Measurements from ENCODE around the gene SFR1.

SFR1 gene

GRCh38 chr10:104121485-104122224, at the start of gene SFR1:
TSS of gene SFR1 (plus strand) at chr10:104122171. CDS start at chr10:104122184, 13 bp downstream.
- DNase-seq (ENCODE audit: low read depth in 2 of 2, low spot score in 1 of 2) = peak; percentile 96 to 98

GRCh38 chr10:104072786-104073185, 49.2 kb upstream of the SFR1 start:
- no peak for DNase-seq (ENCODE audit: low read depth in 2 of 2, low spot score in 1 of 2)

- DNase-seq (ENCODE audit: low read depth in 2 of 2, low spot score in 1 of 2) = no peak
Observed at GRCh38 chr10:104074505-104074904, 47.5 kb upstream of the SFR1 start.

- no peak for DNase-seq (ENCODE audit: low read depth in 2 of 2, low spot score in 1 of 2)
Observed at GRCh38 chr10:104076743-104077160, 45.2 kb upstream of the SFR1 start.

GRCh38 chr10:104077247-104077646, 44.7 kb upstream of the SFR1 start:
- no peak for DNase-seq (ENCODE audit: low read depth in 2 of 2, low spot score in 1 of 2)

GRCh38 chr10:104077663-104078151, 44.3 kb upstream of the SFR1 start:
- DNase-seq (ENCODE audit: low read depth in 2 of 2, low spot score in 1 of 2) = no peak

GRCh38 chr10:104080762-104081161, 41.2 kb upstream of the SFR1 start:
- no peak for DNase-seq (ENCODE audit: low read depth in 2 of 2, low spot score in 1 of 2)

- no peak for DNase-seq (ENCODE audit: low read depth in 2 of 2, low spot score in 1 of 2)
Observed at GRCh38 chr10:104081998-104082397, 40.0 kb upstream of the SFR1 start.

- no peak for DNase-seq (ENCODE audit: low read depth in 2 of 2, low spot score in 1 of 2)
Observed at GRCh38 chr10:104084482-104085142, 37.4 kb upstream of the SFR1 start.

GRCh38 chr10:104085801-104086400, 36.1 kb upstream of the SFR1 start, which contains the start of gene COL17A1:
TSS of gene COL17A1 (minus strand) at chr10:104085880. CDS start at chr10:104080673, 5,207 bp downstream.
- DNase-seq (ENCODE audit: low read depth in 2 of 2, low spot score in 1 of 2) = no peak

- no peak for DNase-seq (ENCODE audit: low read depth in 2 of 2, low spot score in 1 of 2)
Observed at GRCh38 chr10:104088239-104088638, 33.7 kb upstream of the SFR1 start.

- no peak for DNase-seq (ENCODE audit: low read depth in 2 of 2, low spot score in 1 of 2)
Observed at GRCh38 chr10:104089621-104090020, 32.4 kb upstream of the SFR1 start.

- no peak for DNase-seq (ENCODE audit: low read depth in 2 of 2, low spot score in 1 of 2)
Observed at GRCh38 chr10:104090611-104091010, 31.4 kb upstream of the SFR1 start.

- DNase-seq (ENCODE audit: low read depth in 2 of 2, low spot score in 1 of 2) = no peak
Observed at GRCh38 chr10:104092749-104093148, 29.2 kb upstream of the SFR1 start.

- DNase-seq (ENCODE audit: low read depth in 2 of 2, low spot score in 1 of 2) = no peak
Observed at GRCh38 chr10:104096692-104097091, 25.3 kb upstream of the SFR1 start.

GRCh38 chr10:104098358-104098925, 23.5 kb upstream of the SFR1 start:
- DNase-seq (ENCODE audit: low read depth in 2 of 2, low spot score in 1 of 2) = no peak

GRCh38 chr10:104099269-104099668, 22.7 kb upstream of the SFR1 start:
- DNase-seq (ENCODE audit: low read depth in 2 of 2, low spot score in 1 of 2) = no peak

GRCh38 chr10:104099941-104100340, 22.0 kb upstream of the SFR1 start:
- no peak for DNase-seq (ENCODE audit: low read depth in 2 of 2, low spot score in 1 of 2)

- no peak for DNase-seq (ENCODE audit: low read depth in 2 of 2, low spot score in 1 of 2)
Observed at GRCh38 chr10:104100795-104101194, 21.2 kb upstream of the SFR1 start.

- no peak for DNase-seq (ENCODE audit: low read depth in 2 of 2, low spot score in 1 of 2)
Observed at GRCh38 chr10:104101902-104102301, 20.1 kb upstream of the SFR1 start.

- no peak for DNase-seq (ENCODE audit: low read depth in 2 of 2, low spot score in 1 of 2)
Observed at GRCh38 chr10:104103956-104104355, 18.0 kb upstream of the SFR1 start.

- no peak for DNase-seq (ENCODE audit: low read depth in 2 of 2, low spot score in 1 of 2)
Observed at GRCh38 chr10:104104418-104104817, 17.6 kb upstream of the SFR1 start.

Data from stimulated activated CD8-positive, alpha-beta memory T cell treated with anti-CD3 and anti-CD28 coated beads, Interleukin-4, amount 100 ng/mL, for 4 hours (primary cell).